ENCODE measurements around the gene KMT2C.

DNA sequence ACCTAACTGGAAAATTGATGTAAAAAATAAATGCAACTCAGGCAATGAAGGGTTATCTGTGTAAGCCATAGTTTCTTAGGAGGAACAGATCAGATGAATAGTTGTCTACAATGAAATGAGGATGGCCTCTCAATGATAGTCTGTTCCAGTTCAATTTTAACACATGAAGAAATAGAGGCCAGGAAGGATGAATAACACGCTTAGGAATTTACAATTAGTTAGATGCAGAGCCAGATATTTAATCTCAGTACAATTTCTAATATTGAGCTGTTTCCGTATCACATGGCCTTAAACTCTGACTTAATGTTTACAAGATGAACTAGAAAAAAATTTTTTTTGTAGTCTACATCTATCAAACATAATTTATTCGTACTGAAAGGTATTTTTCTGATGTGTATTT, 233.7 kb downstream of the KMT2C start:
- TF ChIP-seq, protein P1, sequence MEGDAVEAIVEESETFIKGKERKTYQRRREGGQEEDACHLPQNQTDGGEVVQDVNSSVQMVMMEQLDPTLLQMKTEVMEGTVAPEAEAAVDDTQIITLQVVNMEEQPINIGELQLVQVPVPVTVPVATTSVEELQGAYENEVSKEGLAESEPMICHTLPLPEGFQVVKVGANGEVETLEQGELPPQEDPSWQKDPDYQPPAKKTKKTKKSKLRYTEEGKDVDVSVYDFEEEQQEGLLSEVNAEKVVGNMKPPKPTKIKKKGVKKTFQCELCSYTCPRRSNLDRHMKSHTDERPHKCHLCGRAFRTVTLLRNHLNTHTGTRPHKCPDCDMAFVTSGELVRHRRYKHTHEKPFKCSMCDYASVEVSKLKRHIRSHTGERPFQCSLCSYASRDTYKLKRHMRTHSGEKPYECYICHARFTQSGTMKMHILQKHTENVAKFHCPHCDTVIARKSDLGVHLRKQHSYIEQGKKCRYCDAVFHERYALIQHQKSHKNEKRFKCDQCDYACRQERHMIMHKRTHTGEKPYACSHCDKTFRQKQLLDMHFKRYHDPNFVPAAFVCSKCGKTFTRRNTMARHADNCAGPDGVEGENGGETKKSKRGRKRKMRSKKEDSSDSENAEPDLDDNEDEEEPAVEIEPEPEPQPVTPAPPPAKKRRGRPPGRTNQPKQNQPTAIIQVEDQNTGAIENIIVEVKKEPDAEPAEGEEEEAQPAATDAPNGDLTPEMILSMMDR (IDR thresholded peaks at IDR 0.05; ENCODE audit: low read length), result no peak
- no peak for TF ChIP-seq EZH2 (IDR thresholded peaks at IDR 0.05; ENCODE audit: borderline replicate concordance, low read length)
